ENCODE results near the gene LRRC58.
"Not testable (repeated sequence)": the region's sequence is repeated elsewhere in the genome, so short reads cannot be mapped to it uniquely, and the experiment has no call there.

LRRC58 gene

DNA sequence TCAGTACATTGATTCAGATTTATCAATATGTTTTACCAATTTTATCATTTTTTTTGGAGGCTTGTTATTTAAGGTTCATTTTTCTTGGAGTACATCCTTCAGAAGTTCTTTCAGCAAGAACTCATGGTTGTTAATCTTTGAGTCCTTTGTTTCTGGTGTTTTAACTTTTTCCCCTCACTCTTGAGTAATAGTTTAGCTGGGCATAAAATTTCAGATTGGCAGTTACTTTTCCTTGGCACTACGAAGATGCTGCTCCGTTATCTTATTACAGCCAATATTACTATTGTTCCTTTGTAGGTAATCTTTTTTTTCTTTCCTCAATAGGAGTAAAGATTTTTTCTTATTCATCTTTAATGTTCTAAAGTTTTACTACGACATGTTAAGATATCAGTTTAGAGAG is 9.8 kb downstream of the LRRC58 start:
- DNase-seq (ENCODE audit: low read depth): no peak

DNA sequence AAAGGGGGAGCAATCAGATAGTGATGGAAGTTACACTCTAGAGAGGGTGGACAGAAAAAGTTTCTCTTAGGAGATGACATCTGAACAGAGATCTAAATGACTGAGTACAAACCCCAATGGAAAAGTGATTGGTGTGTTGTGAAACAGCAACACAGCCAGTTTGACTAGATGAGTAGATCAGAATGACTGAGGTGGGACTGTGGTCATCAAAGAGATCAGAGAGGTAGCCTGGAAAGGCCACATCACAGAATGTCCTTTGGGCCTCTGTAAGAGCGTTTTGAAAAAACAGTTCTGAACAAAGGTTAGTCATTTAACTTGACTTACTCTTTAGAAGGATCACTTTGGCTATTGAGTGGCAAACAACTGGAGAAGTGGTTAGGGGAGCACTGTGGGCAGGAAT is 10.6 kb downstream of the LRRC58 start:
- DNase-seq (ENCODE audit: low read depth): no peak

DNA sequence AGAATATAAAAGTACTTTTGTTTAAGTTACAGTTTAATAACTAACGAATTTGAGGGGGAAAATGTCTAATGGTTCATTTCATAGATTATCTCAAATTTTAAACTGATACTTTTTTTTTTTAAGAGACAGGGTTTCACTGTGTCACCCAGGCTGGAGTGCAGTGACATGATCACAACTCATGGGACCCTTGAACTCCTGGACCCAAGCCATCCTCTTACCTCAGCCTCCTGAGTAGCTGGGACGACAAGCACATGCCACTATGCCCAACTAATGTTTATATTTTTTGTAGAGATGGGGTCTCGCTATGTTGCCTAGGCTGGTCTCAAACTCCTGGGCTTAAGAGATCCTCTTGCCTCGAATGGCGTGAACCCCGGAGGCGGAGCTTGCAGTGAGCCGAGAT is 16.5 kb downstream of the LRRC58 start:
- DNase-seq (ENCODE audit: low read depth): no peak

DNA sequence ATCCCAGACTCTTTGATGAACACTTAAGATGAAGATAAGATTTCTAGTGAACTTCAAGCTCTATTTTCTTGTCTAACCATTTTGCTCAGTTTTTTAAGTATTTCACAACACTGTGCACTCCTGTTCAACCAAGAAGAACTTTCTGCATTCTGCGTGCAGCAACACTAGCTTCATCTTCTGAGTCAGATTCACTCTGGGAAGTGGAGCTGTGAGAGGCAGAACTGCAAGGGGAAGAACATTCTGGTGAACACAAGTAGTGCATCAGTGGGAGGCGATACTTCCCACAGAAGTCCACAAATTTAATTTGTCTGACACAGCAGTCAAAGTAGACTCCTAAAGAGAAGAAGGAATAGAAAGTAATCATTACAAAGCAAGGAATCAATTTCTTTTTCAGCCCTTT is 18.1 kb downstream of the LRRC58 start:
- DNase-seq (ENCODE audit: low read depth): no peak

DNA sequence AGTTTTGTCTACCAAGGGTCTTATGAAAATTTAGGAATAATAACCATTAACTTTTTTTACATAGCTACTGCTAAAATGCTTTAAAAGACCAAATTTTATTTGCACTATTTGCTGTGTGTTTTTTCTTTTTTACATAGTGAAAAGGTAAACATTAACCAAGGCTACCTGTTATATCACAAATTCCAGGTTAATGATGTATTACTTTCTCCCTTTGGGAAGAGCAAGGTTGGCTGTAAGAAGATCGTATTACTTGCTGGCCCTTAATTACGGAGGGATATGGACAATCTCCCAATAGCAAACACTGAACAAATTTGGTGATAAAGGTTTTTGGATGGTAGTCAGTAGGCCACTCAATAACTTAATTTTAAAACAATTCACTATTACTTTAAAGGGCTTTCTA is 22.4 kb downstream of the LRRC58 start:
- no peak for DNase-seq (ENCODE audit: low read depth)

DNA sequence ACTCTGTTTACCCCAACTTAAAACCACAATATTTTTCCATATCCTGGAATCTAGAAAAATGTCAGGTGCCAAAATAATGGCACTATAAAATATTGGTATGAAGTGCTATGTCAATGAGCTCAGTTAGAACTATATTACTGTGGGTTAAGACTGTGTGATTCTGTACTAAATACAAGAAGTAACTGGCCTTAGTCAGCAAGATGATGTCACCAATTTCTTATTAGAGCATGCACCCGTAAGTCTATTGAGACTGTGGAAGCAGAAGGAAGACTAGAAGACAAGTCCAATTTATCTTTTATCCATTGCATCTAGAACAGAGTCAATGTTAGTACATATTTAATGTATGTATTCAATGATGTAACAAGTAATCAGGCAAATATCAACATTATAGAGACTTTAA is 25.0 kb downstream of the LRRC58 start:
- DNase-seq (ENCODE audit: low read depth): no peak

DNA sequence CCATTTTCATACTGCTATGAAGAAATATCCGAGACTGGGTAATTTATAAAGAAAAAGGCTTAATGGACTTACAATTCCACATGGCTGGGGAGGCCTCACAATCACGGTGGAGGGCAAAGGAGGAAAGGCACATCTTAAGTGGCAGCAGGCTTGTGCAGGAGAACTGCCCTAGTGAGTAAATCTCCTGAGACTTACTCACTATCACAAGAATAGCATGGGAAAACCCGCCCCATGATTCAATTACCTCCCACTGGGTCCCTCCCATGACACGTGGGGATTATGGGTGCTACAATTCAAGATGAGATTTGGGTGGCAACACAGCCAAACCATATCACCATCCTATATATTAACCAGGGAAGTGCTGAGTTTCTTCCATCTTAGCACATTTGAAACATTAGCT is 25.4 kb downstream of the LRRC58 start:
- DNase-seq (ENCODE audit: low read depth): not testable (repeated sequence)

DNA sequence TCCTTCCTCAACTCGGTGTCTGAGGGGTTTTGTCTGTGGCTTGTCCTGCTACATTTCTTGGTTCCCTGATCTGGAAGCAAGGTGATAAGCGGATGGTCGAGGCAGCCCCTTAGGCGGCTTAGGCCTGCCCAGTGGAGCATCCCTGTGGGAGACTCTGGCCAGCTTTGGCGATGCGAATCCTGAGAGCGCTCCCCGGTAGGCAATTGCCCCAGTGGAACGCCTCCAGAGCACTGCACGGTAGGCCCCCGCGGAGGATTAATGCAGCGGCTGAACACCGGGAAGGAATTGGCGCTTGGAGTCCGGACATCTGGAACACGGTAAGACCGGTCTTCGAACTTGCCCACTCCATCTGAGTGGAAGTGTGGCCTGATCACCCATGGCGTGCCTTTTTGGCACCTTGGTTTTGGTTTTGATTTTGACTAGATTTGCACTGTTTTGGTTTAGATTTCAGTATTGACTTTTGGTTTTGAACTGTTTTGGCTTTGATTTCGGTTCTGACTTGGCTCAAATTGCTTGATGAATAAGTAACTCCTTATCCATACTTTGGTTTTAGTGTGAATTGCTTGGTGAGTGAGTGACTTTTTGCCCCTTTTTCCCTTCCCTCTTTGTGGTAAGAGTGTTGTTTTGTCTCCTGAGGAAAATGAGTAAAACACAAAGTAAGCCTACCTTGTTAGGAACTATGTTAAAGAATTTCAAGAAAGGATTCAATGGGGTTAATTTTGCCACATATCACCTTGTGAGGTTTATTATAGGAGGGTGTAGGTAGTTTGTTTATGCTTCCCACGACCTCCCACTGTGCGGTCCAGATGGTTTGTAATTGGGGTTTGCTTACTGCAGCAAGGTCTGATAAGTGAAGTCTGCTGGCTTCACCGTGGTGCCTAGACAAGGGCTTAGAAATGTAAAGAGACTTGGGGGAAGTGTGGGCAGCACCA is 37.0 kb downstream of the LRRC58 start:
- no peak for DNase-seq (ENCODE audit: low read depth)

DNA sequence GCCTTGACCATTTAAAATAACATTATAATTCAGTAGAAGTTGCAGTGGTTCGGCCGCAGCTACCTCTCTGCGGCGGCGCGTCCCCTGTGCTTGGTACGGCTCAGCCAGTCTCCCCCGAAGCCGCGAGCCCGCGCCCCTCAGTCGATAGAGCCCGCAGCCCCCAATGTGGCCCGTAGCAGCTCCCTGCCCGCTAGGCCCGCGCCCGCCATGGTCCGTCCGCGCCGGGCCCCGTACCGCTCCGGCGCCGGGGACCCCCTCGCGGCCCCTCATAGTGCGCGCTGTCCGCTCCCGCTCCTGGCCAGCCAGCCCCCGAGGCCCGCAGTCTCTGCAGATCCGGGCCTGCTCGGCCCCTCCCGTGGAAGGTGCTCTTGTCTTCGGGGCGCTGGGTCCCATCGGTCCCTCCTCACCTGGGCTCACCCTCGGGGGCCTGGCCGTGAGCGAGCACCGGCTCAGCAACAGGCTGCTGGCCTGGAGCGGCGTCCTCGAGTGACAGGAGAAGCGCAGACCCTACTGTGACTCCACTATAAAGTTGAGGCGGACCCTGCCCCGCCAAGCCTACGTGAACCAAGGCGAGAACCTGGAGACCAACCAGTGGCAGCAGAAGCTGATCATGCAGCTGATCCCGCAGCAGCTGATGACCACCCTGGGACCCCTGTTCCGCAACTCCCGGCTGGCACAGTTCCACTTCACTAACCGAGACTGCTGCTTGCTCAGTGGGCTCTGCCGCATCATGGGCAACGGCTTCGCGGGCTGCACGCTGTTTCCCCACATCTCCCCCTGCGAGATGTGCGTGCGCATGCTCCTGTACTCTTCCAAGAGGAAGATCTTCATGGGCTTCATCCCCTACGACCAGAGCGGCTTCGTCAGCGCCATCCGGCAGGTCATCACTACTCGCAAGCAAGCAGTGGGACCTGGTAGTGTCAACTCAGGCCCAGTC is 42.4 kb downstream of the LRRC58 start:
- no peak for DNase-seq (ENCODE audit: low read depth)

DNA sequence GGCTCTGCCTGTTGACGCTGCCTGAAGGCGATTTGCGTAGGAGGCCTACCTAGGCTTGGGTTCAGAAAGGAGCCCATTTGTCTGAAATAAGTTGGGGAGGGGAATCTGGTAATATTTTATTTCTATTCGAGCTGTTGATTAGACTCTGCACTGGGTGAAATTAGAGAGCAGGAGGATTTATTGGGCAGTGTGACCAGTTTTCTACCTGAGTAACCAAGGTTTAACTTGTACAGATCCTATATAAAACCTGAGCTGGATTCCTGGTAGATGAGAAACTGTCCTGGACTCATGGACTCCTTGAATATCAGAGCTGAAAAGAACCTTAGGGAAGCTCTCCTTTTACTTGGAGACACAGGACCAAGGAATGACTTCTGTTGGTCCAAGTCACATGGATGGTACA is 44.5 kb downstream of the LRRC58 start:
- no peak for DNase-seq (ENCODE audit: low read depth)

DNA sequence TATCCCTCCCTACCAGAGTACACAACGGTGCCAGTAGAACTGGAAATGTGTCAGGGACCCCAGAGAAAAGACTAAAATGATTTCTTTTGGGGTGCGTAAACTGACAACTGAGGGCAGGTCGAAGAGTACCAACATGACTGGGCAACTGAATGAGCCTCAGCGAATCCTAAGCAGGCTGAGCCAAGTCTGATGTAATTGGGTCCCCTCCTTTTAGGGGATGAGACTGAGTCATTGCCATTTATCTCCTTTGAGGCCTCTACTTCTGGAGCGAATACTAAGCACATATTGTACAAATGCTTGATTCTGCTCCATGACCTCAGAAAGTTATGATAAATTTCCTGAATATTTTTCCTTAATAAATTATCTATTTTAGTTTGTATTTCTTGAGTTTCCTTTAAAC is 46.8 kb downstream of the LRRC58 start:
- peak; percentile 6 for DNase-seq (ENCODE audit: low read depth)

DNA sequence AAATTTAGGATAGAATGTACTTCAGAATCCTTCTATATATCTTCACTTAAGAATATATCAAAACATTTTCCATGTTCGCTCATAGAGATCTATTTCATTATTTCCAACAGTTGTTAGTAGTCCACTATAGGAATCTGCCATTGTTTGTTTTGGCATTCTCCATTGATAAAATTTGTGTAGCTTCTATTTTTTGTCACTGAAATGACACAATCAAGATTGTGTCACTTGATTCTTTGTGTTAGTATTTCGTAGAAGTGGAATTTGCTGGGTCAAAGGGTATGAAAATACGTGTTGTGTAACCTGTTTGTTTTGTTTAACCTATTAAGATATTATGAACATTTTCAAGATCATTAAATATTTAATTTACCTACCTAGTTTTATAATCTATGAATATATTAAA is 48.2 kb downstream of the LRRC58 start:
- no peak for DNase-seq (ENCODE audit: low read depth)

DNA sequence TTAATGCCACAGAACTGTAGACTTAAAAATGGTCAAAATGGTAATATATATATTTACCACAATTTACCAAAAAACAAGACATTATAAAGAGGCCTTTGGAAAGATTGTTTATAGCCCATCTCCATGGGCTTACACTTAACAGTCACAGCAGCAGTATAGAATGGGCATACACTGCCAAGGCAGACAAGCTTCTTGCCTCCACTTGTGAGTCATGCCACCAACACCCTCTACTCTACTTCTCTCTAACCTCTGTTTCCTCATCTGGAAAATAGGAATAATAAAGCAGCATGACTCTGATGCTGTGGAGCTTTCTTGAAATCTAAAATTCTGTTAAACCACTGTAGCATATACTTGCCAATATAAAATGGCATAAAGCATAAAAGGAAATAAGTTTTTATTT is 49.8 kb downstream of the LRRC58 start:
- no peak for DNase-seq (ENCODE audit: low read depth)

DNA sequence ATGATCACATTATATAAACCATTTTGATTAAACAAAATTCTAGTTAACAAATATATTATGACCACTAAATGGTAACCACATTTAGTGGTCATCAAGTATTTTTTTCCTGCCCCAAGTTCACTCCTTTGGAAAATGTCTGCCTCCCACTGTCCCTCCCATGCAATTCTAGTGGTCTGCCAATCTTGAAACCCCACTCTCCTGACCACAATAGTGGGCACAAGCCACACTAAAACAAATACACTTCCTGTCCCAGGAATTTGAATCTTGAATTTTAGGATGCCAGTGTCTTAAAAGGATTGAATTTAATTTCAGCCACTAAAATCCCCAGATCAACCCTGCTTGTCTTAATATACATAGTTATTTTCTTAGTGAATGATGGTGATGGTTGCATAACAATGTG is 50.2 kb downstream of the LRRC58 start:
- no peak for DNase-seq (ENCODE audit: low read depth)

DNA sequence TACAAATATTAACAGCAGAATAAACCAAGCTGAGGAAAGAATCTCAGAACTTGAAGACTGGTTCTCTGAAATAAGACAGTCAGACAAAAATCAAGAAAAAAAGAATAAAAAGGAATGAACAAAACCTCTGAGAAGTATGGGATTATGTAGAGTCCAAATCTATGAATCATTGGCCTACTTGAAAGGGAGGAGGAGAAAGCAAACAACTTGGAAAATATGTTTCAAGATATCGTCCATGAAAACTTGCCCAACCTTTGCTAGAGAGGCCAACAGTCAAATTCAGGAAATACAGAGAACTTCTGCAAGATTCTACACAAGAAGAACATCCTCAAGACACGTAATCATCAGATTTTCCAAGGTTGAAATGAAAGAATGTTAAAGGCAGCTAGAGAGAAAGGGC is 57.6 kb downstream of the LRRC58 start:
- not testable (repeated sequence) for DNase-seq (ENCODE audit: low read depth)

DNA sequence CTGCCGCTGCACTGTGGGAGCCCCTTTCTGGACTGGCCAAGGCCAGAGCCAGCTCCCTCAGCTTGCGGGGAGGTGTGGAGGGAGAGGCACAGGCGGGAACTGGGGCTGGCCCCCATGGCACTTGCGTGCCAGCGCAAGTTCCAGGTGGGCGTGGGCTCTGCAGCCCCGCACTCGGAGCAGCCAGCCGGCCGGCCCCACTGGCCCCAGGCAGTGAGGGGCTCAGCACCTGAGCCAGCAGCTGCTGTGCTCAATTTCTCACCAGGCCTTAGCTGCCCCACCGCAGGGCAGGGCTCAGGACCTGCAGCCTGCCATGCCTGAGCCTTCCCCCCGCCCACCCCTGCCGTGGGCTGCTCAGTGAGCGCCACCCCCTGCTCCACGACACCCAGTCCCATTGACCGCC is 59.5 kb downstream of the LRRC58 start:
- no peak for DNase-seq (ENCODE audit: low read depth)

DNA sequence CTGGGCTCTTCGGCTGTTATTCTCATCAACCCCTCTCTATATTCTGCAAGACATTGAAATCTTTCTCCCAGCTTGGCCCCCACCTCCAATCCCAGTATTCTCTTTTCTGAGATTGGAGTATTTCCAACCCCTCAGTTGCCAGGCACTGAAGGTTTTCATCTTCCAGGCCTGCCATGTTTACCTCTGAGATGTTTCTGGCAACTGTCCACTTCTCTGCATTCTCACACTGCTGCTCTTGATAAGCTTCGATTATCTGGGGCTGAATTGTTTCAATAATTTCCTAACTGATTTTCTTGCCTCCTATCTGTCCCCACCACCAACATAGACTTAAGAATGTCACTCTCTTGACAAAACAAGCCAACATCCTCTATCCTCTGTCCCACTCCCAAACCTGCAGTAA is 62.7 kb downstream of the LRRC58 start:
- DNase-seq (ENCODE audit: low read depth): no peak

DNA sequence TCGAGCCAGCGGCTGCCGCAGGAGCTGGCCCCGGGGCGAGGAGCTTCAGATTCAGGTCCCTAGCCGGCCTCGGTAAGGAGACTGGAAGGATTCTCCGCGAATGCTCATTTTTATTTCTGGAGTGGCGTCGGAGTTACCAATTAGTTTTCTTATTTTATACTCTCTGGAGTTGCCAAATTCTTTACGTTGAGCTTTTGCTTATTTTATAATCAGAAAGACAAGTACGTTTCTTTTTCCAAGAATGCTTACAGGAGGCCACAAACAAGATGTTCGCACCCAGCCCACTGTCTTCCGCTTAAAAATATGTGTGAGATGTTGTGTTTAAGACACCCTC is 63.7 kb downstream of the LRRC58 start:
- no peak for DNase-seq (ENCODE audit: low read depth)

DNA sequence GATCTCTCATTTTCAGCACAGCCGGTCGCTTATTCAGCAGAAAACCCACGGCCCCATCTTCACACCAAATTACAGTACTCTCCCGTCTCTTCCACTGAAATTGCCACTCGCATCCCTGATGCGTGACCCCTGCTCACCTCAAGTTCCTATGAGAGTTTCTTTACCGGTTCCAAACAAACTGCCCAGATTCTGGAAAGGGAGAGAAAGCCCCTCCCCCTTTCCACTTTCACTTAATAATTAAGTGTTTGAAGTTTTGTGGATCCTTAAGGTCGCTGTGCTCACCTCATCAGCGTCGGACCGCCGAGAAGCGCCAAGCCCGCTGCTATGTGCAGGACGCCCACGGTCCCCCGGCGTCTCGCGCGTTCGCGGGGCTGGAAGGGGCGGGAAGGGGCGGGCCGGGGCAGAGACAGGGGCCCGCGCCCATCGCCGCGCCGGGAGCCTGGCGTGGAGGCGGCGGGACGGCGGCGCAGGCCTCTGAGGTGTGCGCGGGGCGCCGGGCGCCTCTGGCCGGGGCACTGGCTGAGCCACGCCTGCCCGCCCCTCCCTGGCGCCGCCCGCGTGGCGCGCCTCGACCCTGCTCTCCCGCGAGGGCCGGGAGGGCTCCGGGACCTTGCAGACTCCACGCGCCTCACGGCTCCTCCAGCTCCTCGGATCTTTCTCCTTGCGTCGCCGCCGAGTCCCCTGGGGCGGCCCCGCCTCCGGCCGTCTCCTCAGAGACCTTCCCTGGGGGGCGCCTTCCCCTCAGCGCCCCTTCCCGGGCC is 64.2 kb downstream of the LRRC58 start, which contains the start of gene GPR156:
Gene GPR156, minus strand, starts transcription at position 476 of the 761 bp plus-strand sequence. CDS start 41,124 bp downstream, outside the sequence.
- DNase-seq (ENCODE audit: low read depth): no peak

DNA sequence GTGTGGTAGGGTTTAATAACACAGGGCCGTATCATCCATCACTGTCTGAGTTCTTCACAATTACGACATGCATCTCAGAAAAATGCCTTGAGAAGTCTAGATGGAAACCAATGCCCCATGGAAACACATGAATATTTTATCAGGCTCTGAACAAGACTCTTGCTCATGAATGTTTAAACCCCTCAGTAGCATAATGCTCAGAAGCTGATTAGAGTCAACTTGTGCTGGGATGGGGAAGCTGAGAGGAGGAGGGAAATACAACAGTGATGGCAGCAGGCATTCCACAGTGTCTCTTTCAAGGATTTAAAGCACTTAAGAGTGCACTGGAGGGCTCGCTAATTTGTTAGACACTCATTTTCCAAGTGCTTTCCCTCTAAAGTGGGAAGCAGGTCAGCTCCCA is 67.9 kb downstream of the LRRC58 start:
- DNase-seq (ENCODE audit: low read depth): no peak

DNA sequence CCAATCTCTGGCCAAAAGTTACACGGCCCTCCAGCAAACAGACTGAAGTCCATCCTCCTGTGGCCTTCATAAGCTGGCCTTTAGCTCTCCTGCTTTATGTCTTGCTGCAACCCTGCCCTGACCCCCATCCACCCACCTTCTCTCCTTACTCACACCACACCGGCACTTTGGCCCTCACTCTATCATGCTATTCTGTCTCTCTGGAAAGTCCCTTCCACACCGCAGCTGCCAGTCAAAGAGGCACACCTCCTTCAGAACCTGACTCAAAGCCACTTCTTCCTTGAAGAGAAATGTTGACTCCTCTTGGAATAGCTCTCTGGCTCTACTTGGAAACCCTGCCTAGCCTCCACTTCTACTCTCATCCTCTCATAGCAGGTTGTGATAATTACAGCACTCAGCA is 68.6 kb downstream of the LRRC58 start:
- no peak for DNase-seq (ENCODE audit: low read depth)

DNA sequence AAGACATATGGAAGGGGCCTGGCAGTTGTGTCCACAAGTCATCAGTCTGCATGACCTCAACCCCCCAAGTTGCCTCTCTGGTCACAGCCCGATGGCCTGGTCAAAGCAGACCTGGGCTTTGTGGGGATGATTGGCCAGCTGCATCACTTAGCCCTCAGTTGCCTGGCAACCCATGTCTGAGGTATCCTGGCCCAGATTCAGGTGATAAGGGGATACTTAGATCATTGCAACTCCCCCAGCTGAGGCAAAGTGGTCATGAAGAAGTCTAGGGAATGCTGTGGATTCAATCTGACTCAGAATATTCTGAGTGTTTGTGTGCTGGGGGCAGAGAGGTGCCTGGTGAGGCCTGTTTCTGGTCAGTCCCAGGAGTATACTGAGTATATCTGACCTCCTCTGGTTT is 69.1 kb downstream of the LRRC58 start:
- DNase-seq (ENCODE audit: low read depth): no peak

All from fibroblast of gingiva (primary cell).